HCT116 (cell line): ENCODE data around the gene OPCML. TPM values are rescaled to one million over a fixed set of nuclear protein-coding genes. Genes with fewer than 3 reads are reported as not detected.

ENCODE experiments used
- ATAC-seq: fragments of 200-7000 bp; cut with Tn5 transposase; 2 replicates; pipeline ENCODE4 v1.9.1; 2020; ENCODE audit warnings: mild to moderate bottlenecking, moderate library complexity
- BruUV-seq: library from RNA; stranded (reverse); fragments of 400-500 nt; replicated peaks from 2 replicates; lab custom pipeline; 2021; lab: Mats Ljungman, UMichigan
- CTCF ChIA-PET: fragments of 300-600 bp; sonication (Branson Sonifier 250); formaldehyde crosslinking; loops from one replicate; lab custom pipeline; 2021; ENCODE audit warnings: antibody characterized with exemption; lab: Charles Lee
- POLR2A ChIA-PET: fragments of 300-600, 350-600 bp; sonication (Branson Sonifier 250); formaldehyde crosslinking; loops from one replicate; lab custom pipeline; 2021; ENCODE audit warnings: antibody characterized with exemption; lab: Charles Lee
- RAD21 ChIA-PET, 2 experiments: fragments of 300-600 bp; sonication (Branson Sonifier 250); formaldehyde crosslinking; loops; one replicate each; lab custom pipeline; 2023; ENCODE audit warnings: low total read pairs in 2 of 2; ENCODE audit not compliant: uncharacterized antibody in 2 of 2, unreplicated experiment in 2 of 2, low non-redundant PET in 1 of 2; lab: Charles Lee
- DNase-seq: peaks from one replicate; pipeline ENCODE4 v3.0.0-alpha.2; 2010; ENCODE audit warnings: low read depth, low spot score
- H2AFZ ChIP-seq: fragments of 200-600 bp; shearing (Covaris generic), sonication (generic); 2 replicates; pipeline ENCODE4 v1.6.1; 2017; ENCODE audit warnings: low read depth, mixed run types, mixed read lengths, antibody characterized with exemption, low read length; ENCODE audit not compliant: poor library complexity, severe bottlenecking
- H3K27ac ChIP-seq: 2 replicates; pipeline ENCODE4 v1.5.1; 2012; ENCODE audit warnings: low read depth, low read length
- H3K27me3 ChIP-seq: fragments of 200-600 bp; sonication (generic); 2 replicates; pipeline ENCODE4 v1.6.1; 2016; ENCODE audit warnings: mixed run types, low read length, mixed read lengths; ENCODE audit not compliant: insufficient read depth
- H3K36me3 ChIP-seq, 2 experiments: fragments of 200-500 bp in 1 of 2; fragments of 200-600 bp in 1 of 2; sonication (Bioruptor generic) in 1 of 2; sonication (generic) in 1 of 2; 2 replicates each; pipeline versions ENCODE4 v1.5.1 to v1.6.1; 2014 to 2016; ENCODE audit warnings: low read length in 2 of 2, inconsistent platforms in 1 of 2, mixed read lengths in 1 of 2, mixed run types in 1 of 2; ENCODE audit not compliant: insufficient read depth in 2 of 2, control insufficient read depth in 1 of 2
- H3K4me1 ChIP-seq, 2 experiments: fragments of 200-600 bp in 1 of 2; sonication (generic) in 1 of 2; 2 replicates each; pipeline versions ENCODE4 v1.5.1 to v1.6.1; 2012 to 2017; ENCODE audit warnings: low read length in 2 of 2, inconsistent platforms in 1 of 2, mild to moderate bottlenecking in 1 of 2, mixed read lengths in 1 of 2, mixed run types in 1 of 2, moderate library complexity in 1 of 2; ENCODE audit not compliant: insufficient read depth in 2 of 2, control insufficient read depth in 1 of 2
- H3K4me2 ChIP-seq: fragments of 200-600 bp; sonication (generic); 2 replicates; pipeline ENCODE4 v1.6.1; 2017; ENCODE audit warnings: mixed run types, low read length, mixed read lengths
- H3K4me3 ChIP-seq, 2 experiments: fragments of 200-600 bp in 1 of 2; sonication (generic) in 1 of 2; replicated peaks in 1 of 2; 2 replicates each; pipeline ENCODE4 v1.5.1; 2011 to 2016; ENCODE audit warnings: low read length in 2 of 2, control low read depth in 1 of 2, low read depth in 1 of 2, mild to moderate bottlenecking in 1 of 2, mixed read lengths in 1 of 2, mixed run types in 1 of 2
- H3K79me2 ChIP-seq: fragments of 200-600 bp; sonication (generic); 2 replicates; pipeline ENCODE4 v1.6.1; 2017; ENCODE audit warnings: mild to moderate bottlenecking, mixed run types, low read length, moderate library complexity, mixed read lengths; ENCODE audit not compliant: insufficient read depth
- H3K9ac ChIP-seq: fragments of 200-600 bp; sonication (generic); 2 replicates; pipeline ENCODE4 v1.6.1; 2016; ENCODE audit warnings: low read length, mixed read lengths
- H3K9me2 ChIP-seq: fragments of 200-600 bp; sonication (generic), shearing (Covaris generic); 2 replicates; pipeline ENCODE4 v1.6.1; 2017; ENCODE audit warnings: mixed run types, mild to moderate bottlenecking, moderate library complexity; ENCODE audit not compliant: insufficient read depth
- H3K9me3 ChIP-seq, 2 experiments: fragments of 200-500 bp in 1 of 2; fragments of 200-600 bp in 1 of 2; sonication (Bioruptor generic) in 1 of 2; sonication (generic) in 1 of 2; 2 replicates each; pipeline ENCODE4 v1.6.1; 2014 to 2017; ENCODE audit warnings: low read length in 2 of 2, mixed read lengths in 2 of 2, inconsistent platforms in 1 of 2, low read depth in 1 of 2, mild to moderate bottlenecking in 1 of 2, mixed run types in 1 of 2, moderate library complexity in 1 of 2; ENCODE audit not compliant: control insufficient read depth in 1 of 2, insufficient read depth in 1 of 2
- H4K20me1 ChIP-seq: fragments of 200-600 bp; sonication (generic), shearing (Covaris generic); 2 replicates; pipeline ENCODE4 v1.6.1; 2017; ENCODE audit warnings: mixed run types, mild to moderate bottlenecking, moderate library complexity; ENCODE audit not compliant: insufficient read depth
- ATF3 ChIP-seq: IDR thresholded peaks from 2 replicates; pipeline ENCODE4 v1.6.1; 2012
- CBX3 ChIP-seq: IDR thresholded peaks from 2 replicates; pipeline ENCODE4 v1.6.1; 2012; ENCODE audit warnings: low read depth
- CEBPB ChIP-seq: IDR thresholded peaks from 2 replicates; pipeline ENCODE4 v1.6.1; 2012; ENCODE audit warnings: low read depth
- CTCF ChIP-seq, 3 experiments: fragments of 200-600 bp in 1 of 3; sonication (generic) in 1 of 3; IDR thresholded peaks in 2 of 3; conservative IDR thresholded peaks in 1 of 3; 2 replicates each; pipeline ENCODE4 v1.5.1; 2012 to 2017; ENCODE audit warnings: low read depth in 2 of 3, low read length in 2 of 3, antibody characterized with exemption in 1 of 3, borderline replicate concordance in 1 of 3, control low read depth in 1 of 3, mild to moderate bottlenecking in 1 of 3, mixed read lengths in 1 of 3, mixed run types in 1 of 3, moderate library complexity in 1 of 3; ENCODE audit not compliant: insufficient read depth in 1 of 3
- EGR1 ChIP-seq: IDR thresholded peaks from 2 replicates; pipeline ENCODE4 v1.6.1; 2012; ENCODE audit warnings: low read depth
- ELF1 ChIP-seq: IDR thresholded peaks from 2 replicates; pipeline ENCODE4 v1.6.1; 2012; ENCODE audit warnings: low read depth, borderline replicate concordance
- FOSL1 ChIP-seq: IDR thresholded peaks from 2 replicates; pipeline ENCODE4 v1.6.1; 2012; ENCODE audit warnings: low read depth
- JUND ChIP-seq: IDR thresholded peaks from 2 replicates; pipeline ENCODE4 v1.6.1; 2012
- MAX ChIP-seq: IDR thresholded peaks from 2 replicates; pipeline ENCODE4 v1.6.1; 2012
- SP1 ChIP-seq: IDR thresholded peaks from 2 replicates; pipeline ENCODE4 v1.6.1; 2012; ENCODE audit warnings: low read depth
- TCF7L2 ChIP-seq: IDR thresholded peaks from 2 replicates; pipeline ENCODE4 v1.7.0; 2011; ENCODE audit warnings: borderline replicate concordance, inconsistent platforms; ENCODE audit not compliant: insufficient read depth, insufficient read length; ENCODE audit errors: extremely low read depth
- intact Hi-C: fragments of 100-400 bp; cut with micrococcal nuclease; formaldehyde crosslinking; loops from 2 replicates; pipeline ENCODE4 v1.10.0; 2022
- total RNA-seq: library from RNA; stranded (reverse); gene quantifications from one replicate; pipeline ENCODE4 v1.2.1, GENCODE V29; 2021; ENCODE audit not compliant: unreplicated experiment

OPCML gene
- total RNA-seq, 1 experiment from 2014 or later, result not detected

GRCh38 chr11:133181667-133182066 lies 350.6 kb downstream of the OPCML start:
- POLR2A ChIA-PET, result no interaction called here
- Histone ChIP-seq H3K36me3 (no peaks in the 10 kb centered on the region), H3K9me2 (no peaks in the 10 kb centered on the region), H2AFZ (no peak overlapping the region), H4K20me1 (no peaks in the 10 kb centered on the region), H3K4me3 (no peak overlapping the region), H3K4me1 (no peaks in the 10 kb centered on the region), H3K9me3 (peaks cover 7 to 8% of the 10 kb centered on the region in 2 experiments; a peak in 2 of 4 replicates), H3K27ac (no peak overlapping the region), H3K79me2 (no peaks in the 10 kb centered on the region), H3K4me2 (no peak overlapping the region), H3K9ac (no peak overlapping the region), H3K27me3 (no peaks in the 10 kb centered on the region)
- TF ChIP-seq CTCF (IDR thresholded peaks at IDR 0.05 in 2 of 3, conservative IDR thresholded peaks at IDR 0.05 in 1 of 3; ENCODE audit: borderline replicate concordance in 1 of 3, insufficient read depth in 1 of 3, low read depth in 2 of 3, low read length in 2 of 3) (no peak), FOSL1 (no peak), ATF3 (no peak), EGR1 (no peak), SP1 (no peak), TCF7L2 (no peak), ELF1 (no peak), CBX3 (no peak), CEBPB (no peak), JUND (no peak), MAX (no peak)
- RAD21 ChIA-PET, result no interaction called here
- intact Hi-C loops, result loop anchor here (5.0 kb wide), 1 partner anchor 96 kb away; no protein-coding TSS in a partner anchor
- CTCF ChIA-PET, result no interaction called here
- DNase-seq (no peak), ATAC-seq (no peak)
- BruUV-seq, result no TSS peak
